HG03558 (cell line): ENCODE results near the gene RIMS1.
"Not testable (repeated sequence)": the region's sequence is repeated elsewhere in the genome, so short reads cannot be mapped to it uniquely, and the experiment has no call there.

Experiments
- ATAC-seq: cut with Tn5 transposase; IDR thresholded peaks from one replicate; pipeline ENCODE4 v1.9.1; 2021; ENCODE audit warnings: moderate number of reproducible peaks; ENCODE audit not compliant: unreplicated experiment; ENCODE audit errors: extremely low read depth

RIMS1 gene

DNA sequence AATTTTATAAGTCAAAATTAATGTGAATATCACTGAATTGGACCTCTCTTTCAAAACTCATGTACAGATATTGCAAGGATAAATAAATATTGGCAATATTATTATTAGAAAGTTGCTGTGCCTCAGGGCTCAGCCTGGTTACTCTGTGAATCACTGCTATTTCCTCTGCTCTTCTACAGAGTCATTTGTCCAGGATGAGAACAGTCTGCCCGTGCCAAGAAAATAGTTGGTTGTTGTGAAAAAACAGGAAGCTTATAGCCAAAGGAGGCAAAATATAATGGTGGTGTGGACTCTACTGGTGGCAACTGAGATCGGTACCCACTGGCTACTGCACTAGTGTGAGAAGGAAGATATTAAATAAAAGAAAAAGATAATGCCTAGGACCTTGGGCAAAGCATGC is 93.6 kb downstream of the RIMS1 start:
- ATAC-seq = no peak

DNA sequence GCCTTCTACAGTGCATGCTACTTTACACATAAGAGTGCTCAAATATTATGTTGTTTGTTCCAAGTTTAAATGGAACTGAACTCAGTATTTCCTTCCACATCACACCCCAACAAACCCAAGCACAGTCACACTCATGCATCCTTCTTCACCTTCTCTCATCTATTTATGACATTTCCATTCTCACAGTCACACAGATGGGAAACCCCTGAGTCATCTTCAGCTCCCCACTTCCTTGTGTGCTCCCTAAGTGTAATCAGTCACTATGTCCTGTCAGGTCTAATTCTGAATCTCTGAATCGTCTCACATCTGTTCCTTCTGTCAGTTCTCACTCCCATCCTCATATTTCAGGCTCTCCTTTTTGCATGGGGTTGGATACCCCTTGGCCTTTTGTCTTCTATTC is 96.0 kb downstream of the RIMS1 start:
- peak; percentile 64 for ATAC-seq

DNA sequence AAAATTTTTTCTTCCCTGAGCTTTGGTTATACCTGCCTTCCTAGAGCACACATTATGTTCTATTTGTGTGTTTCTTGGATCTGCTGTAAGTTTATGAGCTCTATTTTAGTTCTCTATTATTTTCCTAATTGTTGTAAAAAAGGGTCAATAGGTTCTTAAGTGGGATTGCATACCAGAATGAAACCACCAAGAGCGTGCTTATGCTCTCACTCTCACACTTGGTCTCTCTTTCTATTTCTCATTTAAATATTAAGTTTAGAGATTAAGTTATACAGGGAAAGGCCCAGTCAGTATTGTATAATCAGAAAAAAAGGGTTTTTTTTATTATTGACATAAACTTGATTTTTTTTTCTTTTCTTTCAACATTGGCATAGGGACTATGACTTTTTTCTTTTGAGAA is 96.8 kb downstream of the RIMS1 start:
- ATAC-seq = no peak

DNA sequence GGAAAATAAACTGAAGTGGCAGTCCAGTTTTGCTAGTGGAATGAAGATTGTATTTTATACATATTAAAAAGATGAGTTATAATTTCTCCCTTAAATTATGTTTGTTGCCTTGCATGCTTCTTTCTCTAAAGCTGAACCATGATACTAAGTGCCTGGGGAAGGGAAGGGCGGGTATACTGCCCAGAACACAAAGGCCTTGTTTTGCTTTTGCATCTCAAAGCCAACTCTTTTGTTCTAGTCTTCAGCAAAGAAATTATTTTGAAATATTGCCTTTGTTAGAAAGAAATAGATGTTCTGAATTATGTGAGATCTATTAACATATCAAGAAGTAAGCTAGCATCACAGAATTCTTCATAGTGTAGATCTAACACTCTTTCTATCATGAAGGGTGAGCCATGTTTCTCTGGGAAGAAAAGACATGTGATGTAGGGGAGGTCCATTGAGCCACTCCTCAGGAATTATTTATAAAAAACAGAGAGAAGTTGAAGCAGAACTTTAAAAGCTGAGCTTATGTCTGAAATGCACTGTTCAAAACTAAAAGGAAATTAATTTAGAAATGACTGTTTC is 108.4 kb downstream of the RIMS1 start:
- no peak for ATAC-seq

DNA sequence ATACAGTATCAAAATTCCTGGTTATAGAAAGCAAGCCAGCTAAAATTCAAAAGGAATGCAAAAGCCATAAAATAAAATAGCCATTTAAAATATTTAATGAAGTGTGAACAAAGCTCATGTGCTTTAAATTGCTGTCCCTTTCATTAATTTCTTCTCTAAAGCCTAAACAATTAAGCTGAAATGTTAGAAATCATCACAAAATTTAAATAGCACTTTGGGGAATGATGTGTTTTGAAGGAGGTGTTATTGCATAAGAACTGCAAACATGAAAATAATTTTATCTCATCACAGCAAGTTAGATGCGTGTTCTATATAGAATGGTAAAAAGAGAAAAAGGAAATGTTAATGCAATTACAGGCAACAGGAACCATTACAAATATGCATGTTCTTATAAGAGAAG is 111.0 kb downstream of the RIMS1 start:
- no peak for ATAC-seq

DNA sequence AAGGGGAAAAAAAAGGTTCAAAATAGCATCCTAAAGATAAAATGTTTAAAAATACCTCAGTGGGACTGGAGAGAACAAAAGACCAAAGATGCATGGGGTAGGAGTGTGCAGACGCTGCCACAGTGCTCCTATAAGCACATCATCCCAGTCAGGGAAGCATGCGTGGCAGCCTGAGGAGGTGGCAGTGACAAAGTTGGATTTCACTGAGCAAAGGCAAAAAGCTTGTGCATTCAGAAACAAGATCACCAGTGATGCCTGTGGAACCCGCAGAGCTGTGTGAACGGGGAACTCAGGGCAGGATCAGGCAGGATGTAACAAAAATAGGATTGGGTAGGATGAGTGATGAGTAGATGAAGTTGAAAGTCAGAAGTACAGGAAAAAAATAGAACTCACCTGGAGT is 116.1 kb downstream of the RIMS1 start:
- ATAC-seq = no peak

DNA sequence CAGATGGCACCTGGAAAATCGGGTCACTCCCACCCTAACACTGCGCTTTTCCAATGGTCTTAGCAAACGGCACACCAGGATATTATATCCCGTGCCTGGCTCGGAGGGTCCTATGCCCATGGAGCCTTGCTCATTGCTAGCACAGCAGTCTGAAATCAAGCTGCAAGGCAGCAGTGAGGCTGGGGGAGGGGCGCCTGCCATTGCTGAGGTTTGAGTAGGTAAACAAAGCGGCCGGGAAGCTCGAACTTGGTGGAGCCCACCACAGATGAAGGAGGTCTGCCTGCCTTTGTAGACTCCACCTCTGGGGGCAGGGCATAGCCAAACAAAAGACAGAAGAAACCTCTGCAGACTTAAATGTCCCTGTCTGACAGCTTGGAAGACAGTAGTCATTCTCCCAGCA is 120.2 kb downstream of the RIMS1 start:
- ATAC-seq = not testable (repeated sequence)

DNA sequence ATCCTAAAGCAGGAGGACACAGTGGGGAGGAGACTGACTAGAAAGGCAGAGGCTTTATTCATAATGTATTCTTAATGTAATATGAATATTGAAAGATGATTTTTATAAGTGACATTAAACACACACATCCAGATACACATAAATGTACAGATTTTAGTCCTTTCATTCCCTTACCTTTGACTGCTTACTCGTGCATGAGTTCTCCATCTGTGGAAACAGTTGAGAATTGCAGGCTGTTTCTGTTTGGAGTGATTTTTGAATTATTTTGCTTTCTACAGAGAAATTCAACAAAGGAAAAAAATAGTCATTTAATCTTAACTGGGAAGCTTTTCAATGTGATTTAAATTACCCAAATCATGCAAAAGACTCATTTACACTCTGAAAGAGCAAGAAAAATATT is 136.5 kb downstream of the RIMS1 start:
- ATAC-seq = no peak

DNA sequence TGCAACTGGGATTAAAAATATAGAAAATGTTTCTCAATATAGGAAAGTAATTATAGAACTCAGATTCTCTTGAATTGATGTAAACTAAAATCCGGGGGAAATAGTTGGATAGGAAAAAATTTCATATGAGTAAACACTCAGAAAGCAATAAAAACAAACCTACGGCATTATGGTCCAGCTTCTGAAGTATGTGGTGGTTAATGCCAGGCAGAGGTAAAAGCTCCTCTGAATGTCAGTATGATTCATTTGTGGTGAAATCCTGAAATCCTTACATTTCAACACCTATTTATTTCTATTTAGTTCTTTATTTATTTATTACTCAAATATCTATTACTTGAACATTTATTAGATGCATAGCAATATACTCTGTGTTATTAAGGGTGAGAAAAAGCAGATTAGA is 145.1 kb downstream of the RIMS1 start:
- ATAC-seq = no peak

DNA sequence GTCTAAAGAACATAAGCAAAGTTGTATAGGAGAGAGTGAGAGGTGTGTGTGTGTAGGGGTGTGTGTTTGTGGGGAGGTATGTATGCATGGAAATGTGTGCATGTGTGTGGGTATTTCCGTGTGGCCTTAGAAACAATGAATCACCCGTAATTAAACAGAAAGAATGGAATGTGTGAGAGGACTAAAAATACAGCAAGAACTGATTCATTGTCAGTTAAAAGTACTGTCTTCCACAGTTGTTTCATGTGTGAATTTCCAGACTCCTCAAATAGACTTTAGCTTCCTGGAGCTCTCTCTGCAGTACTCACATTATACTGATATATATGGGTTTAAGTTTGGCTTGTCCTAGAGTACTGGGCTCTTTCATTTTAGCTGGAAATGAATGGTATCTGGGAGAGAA is 145.7 kb downstream of the RIMS1 start:
- ATAC-seq = no peak

DNA sequence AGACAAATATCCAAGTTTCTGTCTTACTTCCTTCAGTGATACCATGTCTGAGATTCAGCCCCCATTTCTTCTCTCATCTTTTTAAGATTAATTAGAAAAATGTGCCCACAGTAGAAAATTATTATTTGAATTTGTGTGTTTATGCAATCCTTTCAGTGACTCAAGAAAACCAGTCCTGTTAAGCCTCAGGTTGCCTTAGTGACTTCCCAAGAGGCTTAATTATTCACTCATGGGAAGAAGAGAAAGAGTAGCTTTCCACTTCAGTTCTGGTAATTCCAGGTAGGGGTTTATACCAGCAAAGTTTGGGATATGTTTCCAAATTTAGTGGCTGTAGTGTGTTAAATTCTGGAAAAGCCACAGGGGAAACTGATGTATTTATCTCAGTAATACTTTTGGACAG is 149.1 kb downstream of the RIMS1 start:
- no peak for ATAC-seq

DNA sequence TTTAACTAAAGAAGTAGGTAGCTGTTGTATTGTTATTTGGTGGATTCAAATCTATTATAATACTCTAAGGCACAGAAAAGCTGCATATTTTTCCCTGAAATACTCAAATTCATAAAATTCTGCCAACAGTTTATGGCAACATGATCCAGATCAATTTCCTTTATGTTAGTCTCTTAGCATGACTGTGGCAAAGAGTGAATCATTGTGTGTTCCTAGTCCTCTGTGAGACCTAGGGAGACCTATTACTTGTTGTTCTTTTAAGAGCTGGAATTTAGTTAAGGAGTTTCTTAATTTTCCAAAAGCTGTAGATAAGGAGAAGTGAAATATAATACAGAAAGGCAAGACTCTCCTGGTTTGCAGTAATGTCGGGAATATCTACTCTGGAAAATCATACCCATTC is 149.6 kb downstream of the RIMS1 start:
- ATAC-seq = no peak

DNA sequence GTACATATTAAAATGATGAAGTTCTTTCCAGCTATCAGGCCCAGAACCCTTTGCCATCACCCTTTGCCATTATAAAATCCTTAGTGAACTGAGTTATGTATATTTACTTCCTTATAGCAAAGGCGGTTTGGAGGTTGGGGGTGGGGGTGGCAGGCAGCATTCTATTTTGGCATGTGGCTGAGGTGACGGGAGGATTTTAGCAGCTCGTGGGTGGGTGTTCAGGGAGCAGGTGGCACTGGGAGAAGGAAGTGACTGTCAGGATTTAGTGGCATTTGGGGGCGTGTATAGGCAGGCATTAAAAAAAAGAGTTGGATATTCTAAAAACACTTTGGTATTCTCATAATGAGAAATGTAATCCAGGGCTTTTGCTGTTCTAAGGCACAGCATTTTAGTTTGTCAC is 150.7 kb downstream of the RIMS1 start:
- ATAC-seq = no peak

DNA sequence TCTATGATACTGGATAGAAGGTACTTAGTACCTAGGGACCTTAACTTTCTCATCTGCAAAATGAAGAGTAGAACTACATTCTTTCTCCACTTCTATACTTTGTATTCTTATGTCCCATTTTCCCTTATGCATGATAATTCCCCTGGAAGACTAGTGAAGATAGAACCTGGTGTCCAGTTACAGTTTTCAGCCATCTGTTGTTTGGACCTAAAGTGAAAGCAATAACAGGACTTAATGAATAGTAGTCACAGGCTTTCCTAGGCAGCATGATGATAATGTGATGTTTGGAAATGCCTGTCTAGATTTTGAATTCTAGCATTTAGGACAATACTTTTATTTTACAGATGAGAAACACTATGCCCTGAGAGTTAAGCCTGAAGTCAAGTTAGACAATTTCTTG is 153.8 kb downstream of the RIMS1 start:
- no peak for ATAC-seq

DNA sequence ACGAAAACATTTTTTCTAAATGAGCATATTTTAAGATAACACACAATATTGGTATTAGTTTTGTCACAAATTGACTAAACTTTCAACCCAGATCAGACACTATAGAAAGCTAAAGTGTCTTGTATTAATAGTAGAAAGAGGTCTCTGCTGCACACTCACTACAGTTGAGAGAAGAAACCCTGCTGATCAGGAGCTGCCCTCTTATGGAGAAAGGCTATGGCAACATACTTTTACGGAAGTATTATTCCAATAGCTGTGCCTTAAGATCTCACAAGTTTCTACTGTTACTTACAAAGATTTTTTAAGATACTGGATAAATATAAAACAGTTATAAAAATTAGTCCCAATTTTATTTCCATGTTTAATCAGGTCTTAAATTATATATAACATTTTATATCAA is 155.7 kb downstream of the RIMS1 start:
- ATAC-seq = no peak

DNA sequence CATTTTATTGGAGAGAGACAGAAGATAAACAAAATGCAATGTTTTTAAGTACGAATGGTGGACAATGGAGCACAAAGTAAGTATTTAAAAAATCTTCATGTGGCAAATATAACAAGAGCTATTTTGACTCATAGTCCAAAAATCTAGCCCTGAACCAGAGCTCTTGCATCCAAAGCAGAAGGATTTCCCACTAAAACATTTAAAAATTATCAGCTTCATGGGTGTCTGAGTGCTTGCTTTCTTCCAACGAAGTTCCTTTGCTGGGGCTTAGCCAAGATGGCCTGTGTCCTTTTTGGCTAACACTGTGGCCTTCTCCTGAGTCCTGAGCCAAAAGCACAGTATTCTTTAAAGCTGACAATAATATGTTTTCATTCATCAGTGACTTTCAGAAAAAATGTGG is 161.7 kb downstream of the RIMS1 start:
- no peak for ATAC-seq

DNA sequence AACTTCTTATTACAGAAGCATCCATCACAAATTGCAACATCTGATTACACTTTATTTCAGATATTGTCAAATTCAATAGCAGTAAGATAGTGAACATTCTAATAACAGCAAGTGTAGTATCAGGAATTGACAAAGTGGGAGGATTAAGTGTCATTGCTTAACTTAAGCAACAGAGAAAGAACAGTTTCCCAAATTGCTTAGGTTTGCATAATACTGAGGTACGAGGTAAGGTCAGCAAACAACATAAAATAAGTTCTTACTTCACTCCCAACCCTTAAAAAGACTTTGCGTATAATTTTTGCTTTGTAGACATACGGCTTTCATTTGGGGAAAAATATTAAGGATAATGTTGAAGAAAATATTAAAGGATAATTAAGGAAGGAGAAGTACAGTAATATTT is 163.0 kb downstream of the RIMS1 start:
- ATAC-seq = no peak

DNA sequence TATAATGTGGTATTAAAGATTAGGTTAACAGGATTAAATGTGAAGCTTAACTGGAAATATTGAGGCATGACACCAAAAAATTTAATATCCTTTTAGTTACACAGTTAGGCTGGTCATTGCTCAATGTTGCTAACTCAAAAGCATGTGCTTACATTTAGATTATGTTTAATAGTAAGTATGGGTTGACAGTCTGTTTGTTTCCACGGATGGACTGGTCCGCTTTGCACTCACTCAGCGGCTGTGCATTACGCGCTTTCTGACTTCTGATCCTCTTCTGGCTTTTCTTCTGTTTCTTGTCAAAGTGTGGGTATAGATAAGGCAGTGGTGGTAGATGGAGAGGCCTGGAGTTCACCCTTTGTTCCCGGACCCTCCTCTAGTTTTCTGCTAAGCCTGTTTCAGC is 174.9 kb downstream of the RIMS1 start:
- ATAC-seq = no peak

DNA sequence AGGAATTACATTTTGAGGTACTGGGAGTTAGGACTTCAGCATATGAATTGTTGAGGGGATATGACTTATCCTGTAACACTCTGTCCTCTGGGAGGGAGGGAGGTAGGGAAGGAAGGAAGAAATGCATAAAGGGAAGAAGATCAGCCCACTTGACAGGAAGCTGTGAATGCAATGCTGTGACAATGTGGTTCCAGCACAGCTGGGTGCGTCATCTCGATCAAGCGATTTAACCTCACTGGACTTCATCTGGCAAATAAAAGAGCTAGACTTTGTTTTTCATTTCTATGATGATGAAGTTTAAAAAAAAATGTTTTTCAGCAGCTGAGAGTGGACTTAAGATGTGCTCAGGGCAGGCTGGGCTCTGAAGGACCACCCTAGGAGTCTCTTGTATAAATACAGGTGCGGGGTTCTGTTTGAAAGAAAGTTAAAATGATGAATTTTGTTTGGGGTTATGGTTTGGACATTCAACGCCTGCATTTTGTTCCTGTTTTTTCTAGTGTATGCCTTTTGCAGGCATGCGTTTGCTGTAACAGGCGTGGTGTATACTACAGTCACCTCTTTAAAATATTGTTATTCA is 178.1 kb downstream of the RIMS1 start:
- no peak for ATAC-seq

DNA sequence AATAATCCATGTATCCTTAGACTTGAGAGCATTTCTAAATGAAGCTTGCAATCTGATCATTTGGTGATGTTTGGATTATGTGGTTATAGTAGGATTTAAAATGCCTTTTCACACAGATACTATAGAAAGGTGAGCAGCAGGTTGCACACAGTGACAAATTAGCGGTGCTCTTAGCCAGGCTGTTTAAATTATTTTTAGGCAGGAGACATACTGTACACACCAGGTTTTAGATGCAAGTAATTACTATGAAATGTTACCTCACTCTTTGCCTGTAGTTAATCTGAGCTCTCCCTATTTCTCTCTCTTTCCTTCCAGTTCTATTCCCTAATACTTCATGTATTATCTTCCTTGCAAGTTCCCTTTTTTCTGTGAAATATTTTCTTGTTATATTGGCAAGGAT is 191.7 kb downstream of the RIMS1 start:
- ATAC-seq = no peak

DNA sequence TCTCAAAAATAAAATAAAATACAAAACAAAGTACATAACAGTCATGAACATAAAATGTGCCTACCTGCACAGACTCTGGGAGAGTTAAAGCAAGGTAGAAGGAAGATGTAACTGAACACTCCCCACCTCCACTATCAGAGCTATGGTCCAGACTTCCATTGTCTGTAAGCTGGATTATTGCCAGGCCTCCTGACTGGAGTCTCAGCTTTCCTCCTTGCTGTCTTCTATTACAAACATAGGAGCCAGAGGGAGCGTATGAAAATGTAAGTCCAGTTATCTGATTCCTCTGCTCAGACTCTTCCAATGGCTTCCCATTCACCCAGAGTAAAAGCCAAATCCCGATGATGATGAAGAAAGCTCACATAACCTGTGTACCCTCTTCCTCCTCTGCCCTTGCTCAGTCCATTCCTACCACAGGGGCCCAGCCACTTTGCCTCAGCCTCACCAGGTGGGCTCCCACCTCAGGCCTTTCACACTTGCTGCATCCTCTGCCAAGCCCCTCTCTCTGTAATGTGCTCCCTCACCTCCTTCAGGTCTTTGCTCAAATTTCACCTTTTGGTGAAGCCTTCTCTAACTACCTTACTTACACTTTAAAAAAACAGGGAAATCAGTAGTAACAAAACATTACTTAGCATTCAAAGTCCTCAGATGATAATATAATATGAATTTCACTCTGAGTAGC is 194.1 kb downstream of the RIMS1 start:
- ATAC-seq = no peak

DNA sequence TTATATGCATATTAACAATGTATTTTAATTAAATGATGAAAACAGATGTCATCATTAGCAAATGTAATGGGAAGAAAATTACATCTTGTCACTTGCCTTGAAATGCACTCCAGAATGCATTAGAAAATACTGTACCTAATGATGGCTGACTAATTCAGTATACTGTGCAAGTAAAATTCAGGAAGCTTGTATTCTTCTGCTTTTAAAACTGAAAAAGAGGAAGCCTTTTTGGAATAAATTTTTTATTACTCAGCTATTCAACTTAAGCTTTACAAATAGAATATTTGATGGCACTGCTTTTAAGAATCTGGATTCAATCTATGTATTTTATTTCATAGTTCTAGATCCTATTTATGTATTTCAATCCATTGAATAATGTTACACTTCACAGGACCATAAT is 195.5 kb downstream of the RIMS1 start:
- ATAC-seq = no peak
